Hematopoietic multipotent progenitor cell (in vitro differentiated cells): Measurements from ENCODE around the gene IREB2. TPM values are rescaled to one million over a fixed set of nuclear protein-coding genes. Genes with fewer than 3 reads are reported as not detected.

Experiments used
- DNase-seq, 3 donors: peaks; one replicate each; pipeline ENCODE4 v3.0.0-alpha.2; 2011 to 2015; ENCODE audit warnings: low read depth in 2 of 3, low spot score in 2 of 3
- total RNA-seq: library from RNA; depleted of rRNA; stranded (reverse); fragments of >200 nt; gene quantifications from one replicate; pipeline ENCODE4 v1.2.3, GENCODE V29; 2012

IREB2 gene
- total RNA-seq, 1 donor, result 18.9 TPM

- DNase-seq, result no peak
Measured at GRCh38 chr15:78405336-78405924, 32.6 kb upstream of the IREB2 start.

- no peak for DNase-seq
Measured at GRCh38 chr15:78406016-78406585, 31.9 kb upstream of the IREB2 start.

GRCh38 chr15:78407608-78408354, 30.2 kb upstream of the IREB2 start:
- DNase-seq, result no peak

- DNase-seq, result no peak
Measured at GRCh38 chr15:78408355-78408640, 29.7 kb upstream of the IREB2 start.

GRCh38 chr15:78408961-78409360, 29.1 kb upstream of the IREB2 start:
- DNase-seq, result no peak

GRCh38 chr15:78411061-78411460, 27.0 kb upstream of the IREB2 start:
- no peak for DNase-seq

- no peak for DNase-seq
Measured at GRCh38 chr15:78414621-78415250, 23.3 kb upstream of the IREB2 start.

- peak in 1 of 3 donors; percentile 50 for DNase-seq
Measured at GRCh38 chr15:78415284-78415683, 22.7 kb upstream of the IREB2 start.

- DNase-seq, result no peak
Measured at GRCh38 chr15:78417754-78418630, 20.0 kb upstream of the IREB2 start.

GRCh38 chr15:78418686-78419085, 19.3 kb upstream of the IREB2 start:
- DNase-seq, result no peak

- no peak for DNase-seq
Measured at GRCh38 chr15:78419367-78419766, 18.6 kb upstream of the IREB2 start.

GRCh38 chr15:78420220-78420619, 17.8 kb upstream of the IREB2 start:
- no peak for DNase-seq

- no peak for DNase-seq
Measured at GRCh38 chr15:78420766-78421165, 17.2 kb upstream of the IREB2 start.

- DNase-seq, result no peak
Measured at GRCh38 chr15:78421238-78421965, 16.6 kb upstream of the IREB2 start.

GRCh38 chr15:78422571-78423340, 15.3 kb upstream of the IREB2 start:
- DNase-seq, result peak; percentile 37 to 77 (median 61)

- DNase-seq, result no peak
Measured at GRCh38 chr15:78424673-78425072, 13.3 kb upstream of the IREB2 start.

GRCh38 chr15:78425643-78426042, 12.4 kb upstream of the IREB2 start:
- peak in 2 of 3 donors; percentile 57 to 76 for DNase-seq

GRCh38 chr15:78426300-78426699, 11.7 kb upstream of the IREB2 start:
- no peak for DNase-seq

- DNase-seq, result no peak
Measured at GRCh38 chr15:78427953-78428352, 10.1 kb upstream of the IREB2 start.
